HUES6 (cell line): ENCODE measurements around the gene MYH15.

Experiments used
- H3K27ac ChIP-seq: 2 replicates; pipeline ENCODE4 v1.7.0; 2013; ENCODE audit warnings: low read depth, mild to moderate bottlenecking, low read length, inconsistent platforms
- H3K27me3 ChIP-seq: 2 replicates; pipeline ENCODE4 v1.6.1; 2013; ENCODE audit warnings: low read length; ENCODE audit not compliant: control insufficient read depth, insufficient read depth
- H3K36me3 ChIP-seq: 2 replicates; pipeline ENCODE4 v1.6.1; 2013; ENCODE audit warnings: low read length; ENCODE audit not compliant: control insufficient read depth, insufficient read depth
- H3K4me1 ChIP-seq: 2 replicates; pipeline ENCODE4 v1.6.1; 2013; ENCODE audit warnings: low read length; ENCODE audit not compliant: control insufficient read depth, insufficient read depth
- H3K4me3 ChIP-seq: 2 replicates; pipeline ENCODE4 v1.5.1; 2013; ENCODE audit warnings: low read depth, low read length
- H3K9ac ChIP-seq: one replicate; pipeline ENCODE4 v1.6.1; 2013; ENCODE audit warnings: mild to moderate bottlenecking, low read length
- H3K9me3 ChIP-seq: 2 replicates; pipeline ENCODE4 v1.6.1; 2013; ENCODE audit warnings: low read depth, low read length; ENCODE audit not compliant: control insufficient read depth, insufficient read depth

MYH15 gene

GRCh38 chr3:108474581-108474980 is 35.8 kb downstream of the MYH15 start:
- no peaks in the 10 kb centered on the region for H3K36me3 ChIP-seq
- peaks cover 17% of the 10 kb centered on the region for H3K4me1 ChIP-seq
- H3K27ac ChIP-seq = no peak overlapping the region
- no peak overlapping the region for H3K9ac ChIP-seq
- H3K4me3 ChIP-seq = no peak overlapping the region
- no peaks in the 10 kb centered on the region for H3K27me3 ChIP-seq
- no peaks in the 10 kb centered on the region for H3K9me3 ChIP-seq

- Histone ChIP-seq H3K9me3 (no peaks in the 10 kb centered on the region), H3K36me3 (no peaks in the 10 kb centered on the region), H3K4me3 (no peak overlapping the region), H3K9ac (no peak overlapping the region), H3K27me3 (no peaks in the 10 kb centered on the region), H3K4me1 (peaks cover 21% of the 10 kb centered on the region), H3K27ac (no peak overlapping the region)
These were observed 36.7 kb downstream of the MYH15 start for GRCh38 chr3:108473711-108474110.

GRCh38 chr3:108472001-108472591 is 38.3 kb downstream of the MYH15 start:
- Histone ChIP-seq H3K36me3 (no peaks in the 10 kb centered on the region), H3K9me3 (no peaks in the 10 kb centered on the region), H3K27me3 (no peaks in the 10 kb centered on the region), H3K4me1 (peaks cover 21% of the 10 kb centered on the region), H3K4me3 (no peak overlapping the region), H3K9ac (no peak overlapping the region), H3K27ac (no peak overlapping the region)

GRCh38 chr3:108471426-108471825 is 39.0 kb downstream of the MYH15 start:
- Histone ChIP-seq H3K9ac (no peak overlapping the region), H3K4me3 (no peak overlapping the region), H3K4me1 (peaks cover 21% of the 10 kb centered on the region), H3K9me3 (no peaks in the 10 kb centered on the region), H3K36me3 (no peaks in the 10 kb centered on the region), H3K27me3 (no peaks in the 10 kb centered on the region), H3K27ac (no peak overlapping the region)

GRCh38 chr3:108469126-108469525 is 41.3 kb downstream of the MYH15 start:
- Histone ChIP-seq H3K27me3 (no peaks in the 10 kb centered on the region), H3K4me3 (no peak overlapping the region), H3K27ac (no peak overlapping the region), H3K9ac (no peak overlapping the region), H3K36me3 (no peaks in the 10 kb centered on the region), H3K9me3 (no peaks in the 10 kb centered on the region), H3K4me1 (peaks cover 21% of the 10 kb centered on the region)

GRCh38 chr3:108468577-108468976 is 41.8 kb downstream of the MYH15 start:
- H3K4me3 ChIP-seq = no peak overlapping the region
- no peak overlapping the region for H3K27ac ChIP-seq
- H3K27me3 ChIP-seq = no peaks in the 10 kb centered on the region
- H3K36me3 ChIP-seq = no peaks in the 10 kb centered on the region
- no peaks in the 10 kb centered on the region for H3K9me3 ChIP-seq
- H3K4me1 ChIP-seq = peaks cover 21% of the 10 kb centered on the region
- H3K9ac ChIP-seq = no peak overlapping the region

GRCh38 chr3:108462899-108463298 is 47.5 kb downstream of the MYH15 start:
- H3K4me1 ChIP-seq = no peaks in the 10 kb centered on the region
- no peaks in the 10 kb centered on the region for H3K27me3 ChIP-seq
- H3K4me3 ChIP-seq = no peak overlapping the region
- no peaks in the 10 kb centered on the region for H3K36me3 ChIP-seq
- H3K9ac ChIP-seq = no peak overlapping the region
- no peak overlapping the region for H3K27ac ChIP-seq
- no peaks in the 10 kb centered on the region for H3K9me3 ChIP-seq

GRCh38 chr3:108461661-108462111 is 48.7 kb downstream of the MYH15 start:
- Histone ChIP-seq H3K4me1 (no peaks in the 10 kb centered on the region), H3K9ac (no peak overlapping the region)

GRCh38 chr3:108459225-108459624 is 51.2 kb downstream of the MYH15 start:
- H3K9me3 ChIP-seq = no peaks in the 10 kb centered on the region

More at GRCh38 chr3:108461661-108462111, 48.7 kb downstream of the MYH15 start:
- Histone ChIP-seq H3K9me3 (no peaks in the 10 kb centered on the region), H3K27ac (no peak overlapping the region), H3K36me3 (no peaks in the 10 kb centered on the region), H3K27me3 (no peaks in the 10 kb centered on the region), H3K4me3 (no peak overlapping the region)

GRCh38 chr3:108455212-108455705 is 55.1 kb downstream of the MYH15 start:
- Histone ChIP-seq H3K27ac (no peak overlapping the region), H3K4me1 (no peaks in the 10 kb centered on the region), H3K27me3 (no peaks in the 10 kb centered on the region), H3K9ac (no peak overlapping the region), H3K4me3 (no peak overlapping the region), H3K36me3 (no peaks in the 10 kb centered on the region), H3K9me3 (no peaks in the 10 kb centered on the region)

More at GRCh38 chr3:108459225-108459624, 51.2 kb downstream of the MYH15 start:
- Histone ChIP-seq H3K27ac (no peak overlapping the region), H3K9ac (no peak overlapping the region), H3K4me1 (no peaks in the 10 kb centered on the region), H3K4me3 (no peak overlapping the region), H3K36me3 (no peaks in the 10 kb centered on the region), H3K27me3 (no peaks in the 10 kb centered on the region)

GRCh38 chr3:108453565-108453964 is 56.8 kb downstream of the MYH15 start:
- Histone ChIP-seq H3K4me3 (no peak overlapping the region), H3K9ac (no peak overlapping the region), H3K9me3 (0 out of 2 replicates have a peak, but pooled peaks cover 2% of the 10 kb centered on the region), H3K27ac (no peak overlapping the region), H3K36me3 (no peaks in the 10 kb centered on the region), H3K27me3 (no peaks in the 10 kb centered on the region), H3K4me1 (no peaks in the 10 kb centered on the region)
